Measurements from ENCODE around the gene VIPAS39.

The VIPAS39 gene

DNA sequence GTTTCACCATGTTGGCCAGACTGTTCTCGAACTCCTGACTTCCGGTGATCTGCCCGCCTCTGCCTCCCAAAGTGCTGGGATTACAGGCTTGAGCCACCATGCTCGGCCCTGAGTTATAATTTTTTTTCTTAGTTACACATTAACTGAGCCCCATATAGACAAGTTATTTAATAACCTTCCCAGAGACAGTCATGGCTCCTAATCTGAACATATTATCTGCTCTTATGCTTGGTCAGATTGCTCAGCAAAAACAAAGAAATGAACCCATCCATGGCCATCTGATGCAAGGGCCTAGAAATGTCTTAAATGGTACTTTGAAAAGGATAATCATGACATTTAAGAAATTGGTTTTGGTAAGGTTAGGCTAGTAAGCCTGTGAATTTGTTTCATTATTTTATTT lies 67.2 kb downstream of the VIPAS39 start:
- no peak for DNase-seq

- no peak for DNase-seq
Measured at GRCh38 chr14:77378701-77379100, 78.7 kb downstream of the VIPAS39 start.

- DNase-seq: no peak
Measured at GRCh38 chr14:77377502-77377844, 79.9 kb downstream of the VIPAS39 start.

- DNase-seq: peak; percentile 82 to 87
Measured at GRCh38 chr14:77376771-77377501, 80.5 kb downstream of the VIPAS39 start, which contains the start of the genes SAMD15 and TMED8. Gene SAMD15 (plus strand): TSS chr14:77377379. CDS start chr14:77377419, 40 bp downstream. Gene TMED8 (minus strand): TSS chr14:77377094. CDS start chr14:77377053, 41 bp downstream.

Measured in stimulated activated CD4-positive, alpha-beta T cell treated with anti-CD3 and anti-CD28 coated beads, Interleukin-2, amount 100 ng/mL, for 24 hours (primary cell).